ENCODE results near the gene INSC. TPM values are rescaled to one million over a fixed set of nuclear protein-coding genes. Genes with fewer than 3 reads are reported as not detected.
"Not testable (repeated sequence)": the region's sequence is repeated elsewhere in the genome, so short reads cannot be mapped to it uniquely, and the experiment has no call there.

Gene INSC
- 1.3 TPM for polyA plus RNA-seq (ENCODE audit: insufficient read length)

- DNase-seq (ENCODE audit: low read depth), result no peak
Measured at GRCh38 chr11:15114501-15115475, at the start of gene INSC. Gene INSC (plus strand): TSS chr11:15114923. CDS start chr11:15149175, 34,252 bp downstream.

GRCh38 chr11:15069751-15070150 lies 45.0 kb upstream of the INSC start:
- DNase-seq (ENCODE audit: low read depth), result not testable (repeated sequence)

- no peak for DNase-seq (ENCODE audit: low read depth)
Measured at GRCh38 chr11:15071556-15072255, 43.0 kb upstream of the INSC start.

GRCh38 chr11:15072551-15073143 lies 42.1 kb upstream of the INSC start:
- DNase-seq (ENCODE audit: low read depth), result no peak

GRCh38 chr11:15073361-15074205 lies 41.1 kb upstream of the INSC start, which contains the start of gene CALCB:
Gene CALCB (plus strand): TSS chr11:15073593. CDS start chr11:15074719, 1,126 bp downstream.
- no peak for DNase-seq (ENCODE audit: low read depth)

GRCh38 chr11:15074206-15075161 lies 40.2 kb upstream of the INSC start:
- DNase-seq (ENCODE audit: low read depth), result no peak

- DNase-seq (ENCODE audit: low read depth), result no peak
Measured at GRCh38 chr11:15075162-15075526, 39.6 kb upstream of the INSC start.

GRCh38 chr11:15091175-15091574 lies 23.5 kb upstream of the INSC start:
- no peak for DNase-seq (ENCODE audit: low read depth)

GRCh38 chr11:15091625-15092024 lies 23.1 kb upstream of the INSC start:
- no peak for DNase-seq (ENCODE audit: low read depth)

GRCh38 chr11:15093432-15093831 lies 21.3 kb upstream of the INSC start:
- DNase-seq (ENCODE audit: low read depth), result no peak

- DNase-seq (ENCODE audit: low read depth), result no peak
Measured at GRCh38 chr11:15095736-15096228, 18.9 kb upstream of the INSC start.

GRCh38 chr11:15097411-15097810 lies 17.3 kb upstream of the INSC start:
- DNase-seq (ENCODE audit: low read depth), result no peak

- DNase-seq (ENCODE audit: low read depth), result no peak
Measured at GRCh38 chr11:15099267-15099666, 15.5 kb upstream of the INSC start.

- peak; percentile 22 for DNase-seq (ENCODE audit: low read depth)
Measured at GRCh38 chr11:15101072-15101709, 13.5 kb upstream of the INSC start.

GRCh38 chr11:15104166-15104565 lies 10.6 kb upstream of the INSC start:
- no peak for DNase-seq (ENCODE audit: low read depth)

- DNase-seq (ENCODE audit: low read depth), result no peak
Measured at GRCh38 chr11:15106201-15106965, 8.3 kb upstream of the INSC start.

GRCh38 chr11:15107730-15108515 lies 6.8 kb upstream of the INSC start:
- no peak for DNase-seq (ENCODE audit: low read depth)

GRCh38 chr11:15108592-15109130 lies 6.1 kb upstream of the INSC start:
- no peak for DNase-seq (ENCODE audit: low read depth)

All from forelimb muscle (tissue), 1 donor.